Kidney tubule cell (primary cell): Measurements from ENCODE around the gene AK2.

Experiments used
- DNase-seq: peaks from one replicate; pipeline ENCODE4 v3.0.0-alpha.2; 2018; ENCODE audit warnings: low spot score

Gene AK2

GRCh38 chr1:33022650-33023200, 14.0 kb downstream of the AK2 start:
- DNase-seq, result no peak

DNA sequence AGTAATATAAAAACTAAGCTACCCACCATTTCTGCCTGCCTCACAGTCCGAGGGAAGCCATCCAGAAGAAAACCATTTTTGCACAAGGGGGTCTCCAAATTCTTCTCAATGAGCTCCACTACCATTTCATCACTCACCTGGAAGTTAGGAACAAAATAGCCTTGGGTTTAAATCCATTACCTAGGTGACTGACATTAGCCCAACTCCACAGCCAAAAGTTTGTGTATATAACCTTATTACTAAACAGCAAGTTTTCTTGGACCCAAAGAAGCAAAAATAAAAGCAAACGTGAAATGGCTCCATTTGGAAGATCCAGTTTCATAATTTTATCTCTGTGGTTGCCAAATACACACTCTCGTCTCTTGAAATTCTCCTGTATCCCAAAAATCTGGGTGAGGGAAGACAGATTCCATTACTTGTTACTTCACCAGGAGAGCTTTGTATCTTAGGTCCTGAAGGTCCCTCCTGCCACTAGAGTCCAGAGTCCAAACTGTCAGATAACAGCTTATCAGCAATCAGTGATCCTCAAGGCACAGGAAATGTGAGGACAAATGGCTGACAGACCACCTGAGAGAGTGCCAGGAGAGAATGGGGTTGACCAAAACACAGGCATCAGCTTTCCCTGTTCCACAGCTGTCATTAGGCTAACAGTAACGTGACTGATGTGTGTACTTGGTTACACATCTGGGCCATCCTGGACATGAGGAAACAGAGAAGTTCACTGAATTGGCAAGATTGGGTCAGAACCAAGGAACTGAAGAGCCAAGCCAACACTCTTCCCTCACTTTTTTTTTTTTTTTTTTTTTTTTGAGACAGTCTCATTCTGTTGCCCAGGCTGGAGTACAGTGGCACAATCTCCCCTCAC, 14.9 kb downstream of the AK2 start:
- DNase-seq, result no peak

- no peak for DNase-seq
These were observed 18.6 kb downstream of the AK2 start for GRCh38 chr1:33018112-33018511.

GRCh38 chr1:33017175-33017574, 19.5 kb downstream of the AK2 start:
- no peak for DNase-seq

- DNase-seq, result no peak
These were observed 21.5 kb downstream of the AK2 start for GRCh38 chr1:33015216-33015615.

DNA sequence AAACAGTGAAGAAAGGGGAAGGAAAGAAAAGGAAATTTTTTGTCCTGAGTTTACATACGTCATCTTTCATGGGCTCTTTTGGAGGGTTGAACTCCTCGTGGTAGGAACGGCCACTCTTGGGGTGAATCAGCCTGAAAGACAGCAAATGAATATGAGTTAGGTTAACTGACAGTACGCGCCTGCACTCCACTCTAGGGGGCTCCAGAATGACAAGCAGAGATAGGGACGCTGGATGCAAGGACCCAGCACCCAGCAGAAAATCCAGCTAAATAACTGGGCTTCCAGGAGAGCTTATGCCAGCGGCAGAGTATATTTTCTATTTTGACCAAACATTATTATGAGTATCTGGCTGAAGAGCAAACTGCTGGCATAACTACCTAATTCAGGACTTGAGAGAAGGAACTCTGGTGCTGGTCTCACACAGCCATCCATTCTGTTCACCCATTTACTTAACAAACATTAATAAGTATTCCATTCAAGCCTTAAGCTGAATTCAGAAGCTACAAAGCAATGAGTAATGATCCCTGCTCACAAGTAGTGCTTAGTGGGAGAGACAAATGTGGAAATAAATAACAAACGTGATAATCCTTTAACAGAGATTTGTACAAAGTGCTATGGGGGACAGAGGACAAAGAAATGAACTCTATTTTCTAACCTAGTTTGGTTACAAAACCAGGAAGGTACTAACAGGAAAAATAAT, 22.1 kb downstream of the AK2 start:
- DNase-seq, result no peak

GRCh38 chr1:33013791-33014190, 22.9 kb downstream of the AK2 start:
- DNase-seq, result no peak

DNA sequence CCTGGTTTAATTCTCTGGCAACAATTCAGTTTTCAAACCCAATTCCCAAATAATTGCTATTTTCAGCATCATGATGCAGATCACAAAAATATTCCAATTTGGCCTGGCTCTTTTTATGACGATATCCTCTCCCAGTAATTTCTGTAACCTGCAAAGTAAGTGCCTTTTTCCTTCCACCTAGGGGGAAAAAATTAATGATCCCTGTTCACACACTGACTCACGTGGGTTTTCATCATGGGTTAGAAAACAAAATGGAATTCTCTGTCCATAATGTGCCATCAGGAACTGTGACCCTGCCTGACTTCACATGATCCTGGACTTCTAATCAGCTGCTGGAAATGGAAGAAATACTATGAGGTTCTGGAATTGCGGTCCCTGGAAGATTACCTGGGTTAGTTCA, 24.5 kb downstream of the AK2 start:
- no peak for DNase-seq

GRCh38 chr1:33010932-33011731, 25.6 kb downstream of the AK2 start:
- no peak for DNase-seq

DNA sequence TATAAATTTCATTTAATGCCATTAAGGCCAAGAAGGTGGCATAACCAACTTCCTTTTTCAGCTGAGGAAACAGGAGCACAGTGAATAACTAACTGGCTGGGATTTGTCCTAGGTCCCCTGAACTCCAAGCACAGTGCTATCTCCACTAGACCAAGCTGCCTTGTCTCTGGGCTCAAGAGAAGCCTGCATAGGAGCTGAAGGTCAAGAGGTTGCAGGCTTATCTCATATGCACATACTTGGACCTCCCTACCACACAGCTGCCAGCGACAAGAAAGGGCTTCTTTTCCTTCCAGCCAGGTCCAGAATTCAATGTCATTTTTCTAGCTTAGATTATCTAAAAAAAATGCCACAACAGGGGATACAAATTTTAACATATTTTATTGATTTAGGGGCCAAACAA, 27.1 kb downstream of the AK2 start:
- DNase-seq, result no peak

GRCh38 chr1:33008051-33008914, 28.4 kb downstream of the AK2 start:
- DNase-seq, result peak; percentile 30

DNA sequence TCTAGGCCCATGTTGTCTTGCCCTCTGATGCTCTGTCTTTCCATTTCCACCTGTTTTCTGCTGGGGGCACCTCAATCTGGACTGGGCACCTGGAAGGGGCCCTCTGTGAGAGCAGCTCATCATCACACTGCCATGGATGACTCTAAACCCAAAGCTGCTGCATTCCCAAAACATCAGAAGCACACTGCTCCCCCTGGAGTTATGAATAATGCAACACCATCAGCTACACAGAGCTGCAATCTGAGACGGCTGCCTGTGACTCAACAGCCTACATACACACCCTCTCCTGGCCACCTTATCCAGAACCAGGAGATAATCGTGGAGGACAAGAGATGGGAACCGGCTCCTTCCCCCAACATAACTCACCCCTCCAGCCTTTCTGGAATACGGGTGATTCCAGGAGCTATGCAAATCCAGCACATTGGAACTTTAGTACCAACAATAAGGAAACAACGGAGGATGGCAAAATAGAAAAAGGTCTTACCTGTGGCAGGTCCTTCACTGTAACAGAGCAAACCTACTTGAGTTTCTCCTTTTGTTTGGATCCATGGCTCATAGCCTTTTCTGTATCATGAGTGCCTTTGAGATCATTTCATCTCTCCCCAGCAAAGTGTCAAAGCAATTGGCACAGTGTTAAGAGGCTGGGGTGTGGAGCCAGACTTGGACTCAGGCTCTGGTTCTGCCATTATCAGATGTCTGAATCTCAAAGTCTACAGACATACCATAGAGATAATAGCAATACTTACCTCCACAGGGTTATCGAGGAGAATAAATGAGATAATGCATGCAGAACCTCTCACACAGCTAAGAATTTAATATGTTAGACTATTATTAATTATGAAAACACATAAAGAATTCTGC, 29.3 kb downstream of the AK2 start:
- DNase-seq, result peak; percentile 90

DNA sequence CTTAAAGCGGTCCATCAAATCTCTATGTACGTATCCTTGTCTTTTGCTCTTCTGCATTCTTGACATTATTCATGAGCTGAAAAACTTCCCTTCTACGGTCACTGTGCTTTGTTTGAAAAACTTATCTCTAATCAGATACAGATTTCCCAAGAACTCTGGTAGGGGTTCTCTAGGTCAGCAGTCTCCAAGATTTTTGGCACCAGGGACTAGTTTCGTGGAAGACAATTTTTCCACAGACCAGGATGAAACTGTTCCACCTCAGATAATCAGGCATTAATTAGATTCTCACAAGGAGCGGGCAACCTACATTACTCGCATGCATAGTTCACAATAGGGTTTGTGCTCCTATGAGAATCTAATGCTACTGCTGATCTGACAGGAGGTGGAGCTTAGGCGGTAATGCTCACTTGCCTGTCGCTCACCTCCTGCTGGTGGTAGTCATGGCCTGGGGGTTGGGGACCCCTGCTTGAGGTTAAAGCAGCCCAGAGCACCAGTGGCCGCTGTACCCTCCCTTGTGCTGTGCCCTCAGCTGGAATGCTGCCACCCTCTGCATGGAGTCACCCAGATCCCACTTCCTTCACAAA, 30.8 kb downstream of the AK2 start:
- DNase-seq, result peak; percentile 32

DNA sequence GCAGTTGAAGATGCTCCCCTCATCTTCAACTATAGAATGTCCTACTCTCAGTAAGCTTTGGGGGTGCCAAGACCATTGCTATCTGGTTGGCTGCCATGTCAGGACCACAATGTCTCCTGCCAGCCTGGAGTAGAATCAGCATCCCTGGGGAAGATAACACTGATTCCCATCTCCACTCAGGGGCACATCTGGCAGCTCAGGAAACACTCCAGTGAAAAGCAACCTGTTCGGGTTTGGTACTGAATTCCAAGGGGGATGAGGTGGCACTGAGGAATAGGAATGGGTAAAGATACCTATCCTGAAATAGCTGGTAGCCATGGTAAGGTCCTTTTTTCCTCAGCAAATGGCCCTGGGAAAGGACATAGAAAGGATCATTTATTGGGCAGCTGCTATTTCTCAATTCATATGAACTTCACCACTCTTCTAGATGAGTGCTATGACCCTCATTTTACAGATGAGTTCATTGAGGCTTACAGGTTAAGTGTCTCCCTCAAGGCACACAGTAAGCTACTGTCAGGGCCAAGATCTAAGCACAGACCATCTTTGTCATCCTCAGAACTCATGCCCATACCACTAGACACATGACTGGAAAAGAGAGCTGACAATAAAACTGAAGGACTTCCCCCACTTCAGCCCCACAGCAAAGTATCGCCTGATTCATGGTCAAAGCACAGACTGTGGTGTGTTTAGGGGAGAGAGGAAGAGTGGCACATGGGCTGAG, 31.4 kb downstream of the AK2 start:
- DNase-seq, result no peak

DNA sequence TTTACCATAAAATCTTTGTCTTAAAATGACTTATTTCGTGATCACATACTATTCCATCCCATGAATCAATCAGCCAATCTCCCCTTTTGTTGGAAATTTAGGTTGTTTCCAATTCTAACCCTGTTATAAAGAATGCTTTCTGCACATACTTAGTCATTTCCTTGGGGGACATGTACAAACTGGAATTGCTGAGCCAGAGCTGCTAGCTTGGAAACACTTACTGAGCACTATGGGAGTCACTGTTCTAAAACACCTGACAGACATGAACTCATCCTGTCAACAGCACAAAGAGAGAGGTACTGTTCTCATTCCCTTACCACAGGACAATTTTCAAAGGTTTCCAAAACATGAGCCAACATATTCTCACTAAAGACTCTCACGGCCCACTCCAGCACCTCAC, 32.1 kb downstream of the AK2 start:
- DNase-seq, result peak; percentile 72

DNA sequence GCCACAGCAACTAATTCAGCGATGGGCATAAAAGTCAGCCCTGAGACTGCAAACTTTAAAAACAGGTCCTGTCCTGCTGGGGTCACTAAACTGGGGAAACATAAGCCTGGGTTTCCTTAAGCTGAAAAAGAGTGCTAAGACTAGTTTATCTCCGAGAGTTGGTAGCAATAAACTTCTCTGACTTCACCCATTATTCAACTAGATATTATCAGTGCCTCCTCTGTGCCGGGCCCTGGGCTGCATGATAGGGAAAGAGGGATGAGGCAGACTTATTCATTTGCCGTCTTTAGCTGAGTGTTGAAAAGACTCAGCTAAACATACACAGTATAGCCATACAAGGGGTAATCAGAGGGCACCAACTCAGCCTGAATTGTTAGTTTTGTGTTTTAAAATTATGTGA, 33.0 kb downstream of the AK2 start:
- no peak for DNase-seq

GRCh38 chr1:33002006-33002405, 34.7 kb downstream of the AK2 start:
- no peak for DNase-seq

DNA sequence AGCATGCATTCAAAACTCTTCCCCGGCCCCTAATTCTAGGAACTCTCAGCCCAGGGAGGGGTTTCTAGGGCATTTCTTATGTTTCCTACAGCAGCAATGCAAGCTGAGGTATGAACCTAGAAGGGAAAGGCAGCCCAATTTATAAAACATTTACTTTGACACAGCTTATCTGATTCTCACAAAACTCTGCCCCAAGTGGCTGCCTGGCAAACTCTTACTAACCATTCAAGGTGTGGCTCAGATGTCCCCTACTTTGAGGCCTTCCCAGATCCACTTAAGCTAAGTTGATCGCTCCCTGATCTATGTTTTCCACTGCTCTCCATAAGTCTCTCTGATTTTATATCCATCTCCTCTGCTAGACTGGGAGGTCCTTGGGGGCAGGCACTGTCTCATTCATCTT, 35.4 kb downstream of the AK2 start:
- DNase-seq, result no peak

GRCh38 chr1:33000427-33001026, 36.2 kb downstream of the AK2 start:
- DNase-seq, result no peak
